Measurements from ENCODE around the gene PCDHA4. TPM values are rescaled to one million over a fixed set of nuclear protein-coding genes. Genes with fewer than 3 reads are reported as not detected.
"Not testable (repeated sequence)": the region's sequence is repeated elsewhere in the genome, so short reads cannot be mapped to it uniquely, and the experiment has no call there.

Gene PCDHA4
- polyA plus RNA-seq, 4 donors, result 0.49 to 1.7 (median 0.91) TPM

- DNase-seq (ENCODE audit: low read depth in 4 of 4, low spot score in 2 of 4), result no peak
Observed at GRCh38 chr5:140821375-140822280, 14.8 kb downstream of the PCDHA4 start, which contains the start of gene PCDHA5. Gene PCDHA5, plus strand, starts transcription at chr5:140821613.

- DNase-seq (ENCODE audit: low read depth in 4 of 4, low spot score in 2 of 4), result no peak
Observed at GRCh38 chr5:140822281-140822629, 15.4 kb downstream of the PCDHA4 start.

DNA sequence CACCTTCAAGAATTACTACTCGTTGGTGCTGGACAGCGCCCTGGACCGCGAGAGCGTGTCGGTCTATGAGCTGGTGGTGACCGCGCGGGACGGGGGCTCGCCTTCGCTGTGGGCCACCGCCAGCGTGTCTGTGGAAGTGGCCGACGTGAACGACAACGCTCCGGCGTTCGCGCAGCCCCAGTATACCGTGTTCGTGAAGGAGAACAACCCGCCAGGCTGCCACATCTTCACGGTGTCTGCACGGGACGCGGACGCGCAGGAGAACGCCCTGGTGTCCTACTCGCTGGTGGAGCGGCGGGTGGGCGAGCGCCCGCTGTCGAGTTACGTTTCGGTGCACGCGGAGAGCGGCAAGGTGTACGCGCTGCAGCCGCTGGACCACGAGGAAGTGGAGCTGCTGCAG lies 16.1 kb downstream of the PCDHA4 start:
- not testable (repeated sequence) for DNase-seq (ENCODE audit: low read depth in 4 of 4, low spot score in 2 of 4)

DNA sequence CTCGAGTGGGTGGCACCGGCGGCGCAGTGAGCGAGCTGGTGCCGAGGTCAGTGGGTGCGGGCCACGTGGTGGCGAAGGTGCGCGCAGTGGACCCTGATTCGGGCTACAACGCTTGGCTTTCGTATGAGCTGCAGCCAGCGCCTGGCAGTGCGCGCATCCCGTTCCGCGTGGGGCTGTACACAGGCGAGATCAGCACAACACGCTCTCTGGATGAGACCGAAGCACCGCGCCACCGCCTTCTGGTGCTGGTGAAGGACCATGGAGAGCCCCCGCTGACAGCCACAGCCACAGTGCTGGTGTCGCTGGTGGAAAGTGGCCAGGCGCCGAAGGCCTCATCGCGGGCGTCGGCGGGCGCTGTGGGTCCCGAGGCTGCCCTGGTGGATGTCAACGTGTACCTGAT lies 16.6 kb downstream of the PCDHA4 start:
- no peak for DNase-seq (ENCODE audit: low read depth in 4 of 4, low spot score in 2 of 4)

GRCh38 chr5:140827704-140828361 lies 21.0 kb downstream of the PCDHA4 start, which contains the start of gene PCDHA6:
Gene PCDHA6, plus strand, starts transcription at chr5:140827960. Its CDS starts 132 bp downstream, at chr5:140828092.
- DNase-seq (ENCODE audit: low read depth in 4 of 4, low spot score in 2 of 4), result no peak

DNA sequence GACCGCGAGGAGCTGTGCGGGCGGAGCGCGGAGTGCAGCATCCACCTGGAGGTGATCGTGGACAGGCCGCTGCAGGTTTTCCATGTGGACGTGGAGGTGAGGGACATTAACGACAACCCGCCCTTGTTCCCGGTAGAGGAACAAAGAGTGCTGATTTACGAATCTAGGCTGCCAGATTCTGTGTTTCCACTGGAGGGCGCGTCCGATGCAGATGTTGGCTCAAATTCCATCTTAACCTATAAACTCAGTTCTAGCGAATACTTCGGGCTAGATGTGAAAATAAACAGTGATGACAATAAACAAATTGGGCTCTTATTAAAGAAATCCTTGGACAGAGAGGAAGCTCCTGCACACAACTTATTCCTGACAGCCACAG lies 21.5 kb downstream of the PCDHA4 start:
- no peak for DNase-seq (ENCODE audit: low read depth in 4 of 4, low spot score in 2 of 4)

DNA sequence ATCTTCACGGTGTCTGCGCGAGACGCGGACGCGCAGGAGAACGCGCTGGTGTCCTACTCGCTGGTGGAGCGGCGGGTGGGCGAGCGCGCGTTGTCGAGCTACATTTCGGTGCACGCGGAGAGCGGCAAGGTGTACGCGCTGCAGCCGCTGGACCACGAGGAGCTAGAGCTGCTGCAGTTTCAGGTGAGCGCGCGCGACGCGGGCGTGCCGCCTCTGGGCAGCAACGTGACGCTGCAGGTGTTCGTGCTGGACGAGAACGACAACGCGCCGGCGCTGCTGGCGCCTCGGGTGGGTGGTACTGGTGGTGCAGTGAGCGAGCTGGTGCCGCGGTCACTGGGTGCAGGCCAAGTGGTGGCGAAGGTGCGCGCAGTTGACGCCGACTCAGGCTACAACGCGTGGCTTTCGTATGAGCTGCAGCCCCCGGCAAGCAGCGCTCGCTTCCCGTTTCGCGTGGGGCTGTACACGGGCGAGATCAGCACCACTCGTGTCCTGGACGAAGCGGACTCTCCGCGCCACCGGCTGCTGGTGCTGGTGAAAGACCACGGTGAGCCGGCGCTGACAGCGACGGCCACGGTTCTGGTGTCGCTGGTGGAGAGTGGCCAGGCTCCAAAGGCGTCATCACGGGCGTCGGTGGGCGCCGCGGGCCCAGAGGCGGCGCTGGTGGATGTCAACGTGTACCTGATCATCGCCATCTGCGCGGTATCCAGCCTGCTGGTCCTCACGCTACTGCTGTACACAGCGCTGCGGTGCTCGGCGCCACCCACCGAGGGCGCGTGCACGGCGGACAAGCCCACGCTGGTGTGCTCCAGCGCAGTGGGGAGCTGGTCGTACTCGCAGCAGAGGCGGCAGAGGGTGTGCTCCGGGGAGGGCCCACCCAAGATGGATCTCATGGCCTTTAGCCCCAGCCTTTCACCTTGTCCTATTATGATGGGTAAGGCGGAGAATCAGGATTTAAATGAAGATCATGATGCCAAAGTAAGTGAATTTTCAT lies 22.9 kb downstream of the PCDHA4 start:
- not testable (repeated sequence) for DNase-seq (ENCODE audit: low read depth in 4 of 4, low spot score in 2 of 4)

GRCh38 chr5:140833993-140834392 lies 27.1 kb downstream of the PCDHA4 start, which contains the start of gene PCDHA7:
Gene PCDHA7, plus strand, starts transcription at chr5:140834269. Its CDS starts 115 bp downstream, at chr5:140834384.
- DNase-seq (ENCODE audit: low read depth in 4 of 4, low spot score in 2 of 4), result no peak

GRCh38 chr5:140834439-140835008 lies 27.7 kb downstream of the PCDHA4 start:
- not testable (repeated sequence) for DNase-seq (ENCODE audit: low read depth in 4 of 4, low spot score in 2 of 4)

- no peak for DNase-seq (ENCODE audit: low read depth in 4 of 4, low spot score in 2 of 4)
Observed at GRCh38 chr5:140835622-140836510, 29.0 kb downstream of the PCDHA4 start.

- no peak for DNase-seq (ENCODE audit: low read depth in 4 of 4, low spot score in 2 of 4)
Observed at GRCh38 chr5:140840978-140841962, 34.4 kb downstream of the PCDHA4 start, which contains the start of gene PCDHA8. Gene PCDHA8, plus strand, starts transcription at chr5:140841187. Its CDS starts 135 bp downstream, at chr5:140841322.

DNA sequence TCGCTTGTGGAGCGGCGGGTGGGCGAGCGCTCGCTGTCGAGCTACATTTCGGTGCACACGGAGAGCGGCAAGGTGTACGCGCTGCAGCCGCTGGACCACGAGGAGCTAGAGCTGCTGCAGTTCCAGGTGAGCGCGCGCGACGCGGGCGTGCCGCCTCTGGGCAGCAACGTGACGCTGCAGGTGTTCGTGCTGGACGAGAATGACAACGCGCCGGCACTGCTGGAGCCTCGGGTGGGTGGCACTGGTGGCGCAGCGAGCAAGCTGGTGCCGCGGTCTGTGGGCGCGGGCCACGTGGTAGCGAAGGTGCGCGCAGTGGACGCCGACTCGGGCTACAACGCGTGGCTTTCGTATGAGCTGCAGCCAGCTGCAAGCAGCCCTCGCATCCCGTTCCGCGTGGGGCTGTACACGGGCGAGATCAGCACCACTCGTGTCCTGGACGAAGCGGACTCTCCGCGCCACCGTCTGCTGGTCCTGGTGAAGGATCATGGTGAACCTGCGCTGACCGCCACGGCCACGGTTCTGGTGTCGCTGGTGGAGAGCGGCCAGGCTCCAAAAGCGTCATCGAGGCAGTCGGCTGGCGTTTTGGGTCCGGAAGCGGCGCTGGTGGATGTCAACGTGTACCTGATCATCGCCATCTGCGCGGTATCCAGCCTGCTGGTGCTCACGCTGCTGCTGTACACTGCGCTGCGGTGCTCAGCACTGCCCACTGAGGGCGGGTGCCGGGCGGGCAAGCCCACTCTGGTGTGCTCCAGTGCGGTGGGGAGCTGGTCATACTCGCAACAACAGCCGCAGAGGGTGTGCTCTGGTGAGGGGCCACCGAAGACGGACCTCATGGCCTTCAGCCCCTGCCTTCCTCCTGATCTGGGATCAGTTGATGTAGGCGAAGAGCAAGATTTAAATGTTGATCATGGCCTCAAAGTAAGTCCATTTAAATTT lies 36.2 kb downstream of the PCDHA4 start:
- DNase-seq (ENCODE audit: low read depth in 4 of 4, low spot score in 2 of 4), result no peak

- DNase-seq (ENCODE audit: low read depth in 4 of 4, low spot score in 2 of 4), result not testable (repeated sequence)
Observed at GRCh38 chr5:140848139-140849102, 41.6 kb downstream of the PCDHA4 start, which contains the start of gene PCDHA9. Gene PCDHA9, plus strand, starts transcription at chr5:140848382. Its CDS starts 114 bp downstream, at chr5:140848496.

GRCh38 chr5:140849831-140850634 lies 43.2 kb downstream of the PCDHA4 start:
- not testable (repeated sequence) for DNase-seq (ENCODE audit: low read depth in 4 of 4, low spot score in 2 of 4)
